HCT116 (cell line): ENCODE results near the gene COL19A1. TPM values are rescaled to one million over a fixed set of nuclear protein-coding genes. Genes with fewer than 3 reads are reported as not detected.

ENCODE experiments used
- ATAC-seq: fragments of 200-7000 bp; cut with Tn5 transposase; 2 replicates; pipeline ENCODE4 v1.9.1; 2020; ENCODE audit warnings: mild to moderate bottlenecking, moderate library complexity
- BruUV-seq: library from RNA; stranded (reverse); fragments of 400-500 nt; replicated peaks from 2 replicates; lab custom pipeline; 2021; lab: Mats Ljungman, UMichigan
- CTCF ChIA-PET: fragments of 300-600 bp; sonication (Branson Sonifier 250); formaldehyde crosslinking; loops from one replicate; lab custom pipeline; 2021; ENCODE audit warnings: antibody characterized with exemption; lab: Charles Lee
- POLR2A ChIA-PET: fragments of 300-600, 350-600 bp; sonication (Branson Sonifier 250); formaldehyde crosslinking; loops from one replicate; lab custom pipeline; 2021; ENCODE audit warnings: antibody characterized with exemption; lab: Charles Lee
- RAD21 ChIA-PET, 2 experiments: fragments of 300-600 bp; sonication (Branson Sonifier 250); formaldehyde crosslinking; loops; one replicate each; lab custom pipeline; 2023; ENCODE audit warnings: low total read pairs in 2 of 2; ENCODE audit not compliant: uncharacterized antibody in 2 of 2, unreplicated experiment in 2 of 2, low non-redundant PET in 1 of 2; lab: Charles Lee
- DNase-seq: peaks from one replicate; pipeline ENCODE4 v3.0.0-alpha.2; 2010; ENCODE audit warnings: low read depth, low spot score
- H2AFZ ChIP-seq: fragments of 200-600 bp; shearing (Covaris generic), sonication (generic); 2 replicates; pipeline ENCODE4 v1.6.1; 2017; ENCODE audit warnings: low read depth, mixed run types, mixed read lengths, antibody characterized with exemption, low read length; ENCODE audit not compliant: poor library complexity, severe bottlenecking
- H3K27ac ChIP-seq: 2 replicates; pipeline ENCODE4 v1.5.1; 2012; ENCODE audit warnings: low read depth, low read length
- H3K27me3 ChIP-seq: fragments of 200-600 bp; sonication (generic); 2 replicates; pipeline ENCODE4 v1.6.1; 2016; ENCODE audit warnings: mixed run types, low read length, mixed read lengths; ENCODE audit not compliant: insufficient read depth
- H3K36me3 ChIP-seq, 2 experiments: fragments of 200-500 bp in 1 of 2; fragments of 200-600 bp in 1 of 2; sonication (Bioruptor generic) in 1 of 2; sonication (generic) in 1 of 2; 2 replicates each; pipeline versions ENCODE4 v1.5.1 to v1.6.1; 2014 to 2016; ENCODE audit warnings: low read length in 2 of 2, inconsistent platforms in 1 of 2, mixed read lengths in 1 of 2, mixed run types in 1 of 2; ENCODE audit not compliant: insufficient read depth in 2 of 2, control insufficient read depth in 1 of 2
- H3K4me1 ChIP-seq, 2 experiments: fragments of 200-600 bp in 1 of 2; sonication (generic) in 1 of 2; 2 replicates each; pipeline versions ENCODE4 v1.5.1 to v1.6.1; 2012 to 2017; ENCODE audit warnings: low read length in 2 of 2, inconsistent platforms in 1 of 2, mild to moderate bottlenecking in 1 of 2, mixed read lengths in 1 of 2, mixed run types in 1 of 2, moderate library complexity in 1 of 2; ENCODE audit not compliant: insufficient read depth in 2 of 2, control insufficient read depth in 1 of 2
- H3K4me2 ChIP-seq: fragments of 200-600 bp; sonication (generic); 2 replicates; pipeline ENCODE4 v1.6.1; 2017; ENCODE audit warnings: mixed run types, low read length, mixed read lengths
- H3K4me3 ChIP-seq, 2 experiments: fragments of 200-600 bp in 1 of 2; sonication (generic) in 1 of 2; replicated peaks in 1 of 2; 2 replicates each; pipeline ENCODE4 v1.5.1; 2011 to 2016; ENCODE audit warnings: low read length in 2 of 2, control low read depth in 1 of 2, low read depth in 1 of 2, mild to moderate bottlenecking in 1 of 2, mixed read lengths in 1 of 2, mixed run types in 1 of 2
- H3K79me2 ChIP-seq: fragments of 200-600 bp; sonication (generic); 2 replicates; pipeline ENCODE4 v1.6.1; 2017; ENCODE audit warnings: mild to moderate bottlenecking, mixed run types, low read length, moderate library complexity, mixed read lengths; ENCODE audit not compliant: insufficient read depth
- H3K9ac ChIP-seq: fragments of 200-600 bp; sonication (generic); 2 replicates; pipeline ENCODE4 v1.6.1; 2016; ENCODE audit warnings: low read length, mixed read lengths
- H3K9me2 ChIP-seq: fragments of 200-600 bp; sonication (generic), shearing (Covaris generic); 2 replicates; pipeline ENCODE4 v1.6.1; 2017; ENCODE audit warnings: mixed run types, mild to moderate bottlenecking, moderate library complexity; ENCODE audit not compliant: insufficient read depth
- H3K9me3 ChIP-seq, 2 experiments: fragments of 200-500 bp in 1 of 2; fragments of 200-600 bp in 1 of 2; sonication (Bioruptor generic) in 1 of 2; sonication (generic) in 1 of 2; 2 replicates each; pipeline ENCODE4 v1.6.1; 2014 to 2017; ENCODE audit warnings: low read length in 2 of 2, mixed read lengths in 2 of 2, inconsistent platforms in 1 of 2, low read depth in 1 of 2, mild to moderate bottlenecking in 1 of 2, mixed run types in 1 of 2, moderate library complexity in 1 of 2; ENCODE audit not compliant: control insufficient read depth in 1 of 2, insufficient read depth in 1 of 2
- H4K20me1 ChIP-seq: fragments of 200-600 bp; sonication (generic), shearing (Covaris generic); 2 replicates; pipeline ENCODE4 v1.6.1; 2017; ENCODE audit warnings: mixed run types, mild to moderate bottlenecking, moderate library complexity; ENCODE audit not compliant: insufficient read depth
- CEBPB ChIP-seq: IDR thresholded peaks from 2 replicates; pipeline ENCODE4 v1.6.1; 2012; ENCODE audit warnings: low read depth
- ELF1 ChIP-seq: IDR thresholded peaks from 2 replicates; pipeline ENCODE4 v1.6.1; 2012; ENCODE audit warnings: low read depth, borderline replicate concordance
- EZH2 ChIP-seq: fragments of 200-600 bp; sonication (generic); IDR thresholded peaks from 2 replicates; pipeline ENCODE4 v1.6.1; 2017; ENCODE audit warnings: antibody characterized with exemption, mixed run types
- EZH2phosphoT487 ChIP-seq: fragments of 200-600 bp; IDR thresholded peaks from 2 replicates; pipeline ENCODE4 v1.6.1; 2018; ENCODE audit warnings: antibody characterized with exemption, borderline replicate concordance
- POLR2A ChIP-seq: IDR thresholded peaks from 2 replicates; pipeline ENCODE4 v1.7.0; 2011; ENCODE audit warnings: borderline replicate concordance; ENCODE audit not compliant: insufficient read depth, insufficient read length; ENCODE audit errors: extremely low read depth
- RAD21 ChIP-seq: IDR thresholded peaks from 2 replicates; pipeline ENCODE4 v1.6.1; 2012; ENCODE audit warnings: low read depth, mild to moderate bottlenecking
- TCF7L2 ChIP-seq: IDR thresholded peaks from 2 replicates; pipeline ENCODE4 v1.7.0; 2011; ENCODE audit warnings: borderline replicate concordance, inconsistent platforms; ENCODE audit not compliant: insufficient read depth, insufficient read length; ENCODE audit errors: extremely low read depth
- intact Hi-C: fragments of 100-400 bp; cut with micrococcal nuclease; formaldehyde crosslinking; loops from 2 replicates; pipeline ENCODE4 v1.10.0; 2022
- total RNA-seq: library from RNA; stranded (reverse); gene quantifications from one replicate; pipeline ENCODE4 v1.2.1, GENCODE V29; 2021; ENCODE audit not compliant: unreplicated experiment
- TF ChIP-seq, protein P1 (sequence below): IDR thresholded peaks from 2 replicates; pipeline ENCODE4 v1.6.1; 2012; ENCODE audit warnings: low read depth
- TF ChIP-seq, protein P2 (sequence below): IDR thresholded peaks from 2 replicates; pipeline ENCODE4 v1.6.1; 2012

COL19A1 gene
- total RNA-seq, 1 experiment from 2014 or later, result not detected

DNA sequence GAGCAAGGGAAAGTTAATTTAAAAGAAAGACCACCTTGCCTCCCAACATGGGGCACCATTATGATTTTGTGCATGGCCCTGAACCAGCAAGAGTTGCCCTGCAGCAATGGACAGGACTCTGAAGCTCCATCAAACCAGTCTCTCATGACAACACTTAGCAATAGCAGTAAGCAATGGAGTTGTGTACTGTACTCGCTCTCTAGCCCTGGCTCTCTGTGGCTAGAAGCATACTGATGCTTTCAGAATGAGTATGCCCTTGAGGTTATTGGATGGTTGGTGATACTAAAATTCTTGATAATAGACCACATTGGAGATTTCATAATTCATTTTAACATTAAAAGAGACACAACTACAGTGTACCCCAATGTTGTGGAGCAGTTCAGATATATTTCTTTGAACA, 46.3 kb upstream of the COL19A1 start:
- TF ChIP-seq, protein P1, sequence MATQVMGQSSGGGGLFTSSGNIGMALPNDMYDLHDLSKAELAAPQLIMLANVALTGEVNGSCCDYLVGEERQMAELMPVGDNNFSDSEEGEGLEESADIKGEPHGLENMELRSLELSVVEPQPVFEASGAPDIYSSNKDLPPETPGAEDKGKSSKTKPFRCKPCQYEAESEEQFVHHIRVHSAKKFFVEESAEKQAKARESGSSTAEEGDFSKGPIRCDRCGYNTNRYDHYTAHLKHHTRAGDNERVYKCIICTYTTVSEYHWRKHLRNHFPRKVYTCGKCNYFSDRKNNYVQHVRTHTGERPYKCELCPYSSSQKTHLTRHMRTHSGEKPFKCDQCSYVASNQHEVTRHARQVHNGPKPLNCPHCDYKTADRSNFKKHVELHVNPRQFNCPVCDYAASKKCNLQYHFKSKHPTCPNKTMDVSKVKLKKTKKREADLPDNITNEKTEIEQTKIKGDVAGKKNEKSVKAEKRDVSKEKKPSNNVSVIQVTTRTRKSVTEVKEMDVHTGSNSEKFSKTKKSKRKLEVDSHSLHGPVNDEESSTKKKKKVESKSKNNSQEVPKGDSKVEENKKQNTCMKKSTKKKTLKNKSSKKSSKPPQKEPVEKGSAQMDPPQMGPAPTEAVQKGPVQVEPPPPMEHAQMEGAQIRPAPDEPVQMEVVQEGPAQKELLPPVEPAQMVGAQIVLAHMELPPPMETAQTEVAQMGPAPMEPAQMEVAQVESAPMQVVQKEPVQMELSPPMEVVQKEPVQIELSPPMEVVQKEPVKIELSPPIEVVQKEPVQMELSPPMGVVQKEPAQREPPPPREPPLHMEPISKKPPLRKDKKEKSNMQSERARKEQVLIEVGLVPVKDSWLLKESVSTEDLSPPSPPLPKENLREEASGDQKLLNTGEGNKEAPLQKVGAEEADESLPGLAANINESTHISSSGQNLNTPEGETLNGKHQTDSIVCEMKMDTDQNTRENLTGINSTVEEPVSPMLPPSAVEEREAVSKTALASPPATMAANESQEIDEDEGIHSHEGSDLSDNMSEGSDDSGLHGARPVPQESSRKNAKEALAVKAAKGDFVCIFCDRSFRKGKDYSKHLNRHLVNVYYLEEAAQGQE, result no peak
- no peak for TF ChIP-seq EZH2phosphoT487
- TF ChIP-seq, protein P2, sequence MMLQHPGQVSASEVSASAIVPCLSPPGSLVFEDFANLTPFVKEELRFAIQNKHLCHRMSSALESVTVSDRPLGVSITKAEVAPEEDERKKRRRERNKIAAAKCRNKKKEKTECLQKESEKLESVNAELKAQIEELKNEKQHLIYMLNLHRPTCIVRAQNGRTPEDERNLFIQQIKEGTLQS, result no peak
- TF ChIP-seq EZH2, result no peak
- TF ChIP-seq TCF7L2, result no peak
- TF ChIP-seq RAD21, result no peak
- TF ChIP-seq CEBPB, result no peak
- TF ChIP-seq ELF1, result no peak
- no peak for TF ChIP-seq POLR2A
- Histone ChIP-seq H3K4me2 (no peak overlapping the region), H3K4me1 (no peaks in the 10 kb centered on the region), H3K9me2 (no peaks in the 10 kb centered on the region), H3K9me3 (no peaks in the 10 kb centered on the region), H4K20me1 (no peaks in the 10 kb centered on the region; the same call in 1 of the 2 replicates), H3K36me3 (no peaks in the 10 kb centered on the region), H3K27ac (no peak overlapping the region), H3K9ac (no peak overlapping the region), H3K4me3 (no peak overlapping the region), H2AFZ (no peak overlapping the region), H3K27me3 (no peaks in the 10 kb centered on the region), H3K79me2 (no peaks in the 10 kb centered on the region)
- intact Hi-C loops, result no loop called here
- ChIA-PET CTCF (no interaction called here), RAD21 (no interaction called here), POLR2A (no interaction called here)
- no peak for DNase-seq
- no peak for ATAC-seq
- no TSS peak for BruUV-seq
